GM19023 (cell line): ENCODE results near the gene PBRM1.
A peak's percentile ranks its signal among the peaks of the same experiment; 100 is the strongest.

Source experiments
- ATAC-seq: cut with Tn5 transposase; IDR thresholded peaks from one replicate; pipeline ENCODE4 v1.9.1; 2021; ENCODE audit warnings: mild to moderate bottlenecking, moderate library complexity; ENCODE audit not compliant: unreplicated experiment

PBRM1 gene

GRCh38 chr3:52670621-52671521 is 14.8 kb downstream of the PBRM1 start:
- peak; percentile 78 for ATAC-seq

- ATAC-seq, result no peak
Observed at GRCh38 chr3:52663098-52663497, 22.6 kb downstream of the PBRM1 start.

- ATAC-seq, result no peak
Observed at GRCh38 chr3:52660046-52660445, 25.7 kb downstream of the PBRM1 start.

- ATAC-seq, result no peak
Observed at GRCh38 chr3:52655895-52656294, 29.8 kb downstream of the PBRM1 start.

- no peak for ATAC-seq
Observed at GRCh38 chr3:52651592-52651991, 34.1 kb downstream of the PBRM1 start.

- no peak for ATAC-seq
Observed at GRCh38 chr3:52650439-52650838, 35.3 kb downstream of the PBRM1 start.

GRCh38 chr3:52649461-52650210 is 36.1 kb downstream of the PBRM1 start:
- ATAC-seq, result no peak

GRCh38 chr3:52645549-52645948 is 40.2 kb downstream of the PBRM1 start:
- ATAC-seq, result no peak

GRCh38 chr3:52636673-52637072 is 49.0 kb downstream of the PBRM1 start:
- ATAC-seq, result no peak

- ATAC-seq, result no peak
Observed at GRCh38 chr3:52633786-52634185, 51.9 kb downstream of the PBRM1 start.

- ATAC-seq, result no peak
Observed at GRCh38 chr3:52625041-52625440, 60.7 kb downstream of the PBRM1 start.

- no peak for ATAC-seq
Observed at GRCh38 chr3:52623234-52623792, 62.4 kb downstream of the PBRM1 start.

- no peak for ATAC-seq
Observed at GRCh38 chr3:52620580-52620979, 65.1 kb downstream of the PBRM1 start.

GRCh38 chr3:52615166-52615565 is 70.5 kb downstream of the PBRM1 start:
- no peak for ATAC-seq

- no peak for ATAC-seq
Observed at GRCh38 chr3:52614689-52615088, 71.0 kb downstream of the PBRM1 start.

GRCh38 chr3:52609316-52609815 is 76.3 kb downstream of the PBRM1 start:
- no peak for ATAC-seq

GRCh38 chr3:52608337-52608736 is 77.4 kb downstream of the PBRM1 start:
- ATAC-seq, result no peak

GRCh38 chr3:52606373-52607085 is 79.2 kb downstream of the PBRM1 start:
- no peak for ATAC-seq

- ATAC-seq, result no peak
Observed at GRCh38 chr3:52600258-52600657, 85.5 kb downstream of the PBRM1 start.

GRCh38 chr3:52596658-52597265 is 89.0 kb downstream of the PBRM1 start:
- ATAC-seq, result no peak
